HG03196 (cell line): ENCODE results near the gene PRDX6.
"Not testable (repeated sequence)": the region's sequence is repeated elsewhere in the genome, so short reads cannot be mapped to it uniquely, and the experiment has no call there.

Source experiments
- ATAC-seq: cut with Tn5 transposase; IDR thresholded peaks from one replicate; pipeline ENCODE4 v1.9.1; 2021; ENCODE audit not compliant: unreplicated experiment

PRDX6 gene

GRCh38 chr1:173477286-173478093 lies at the start of gene PRDX6:
TSS of gene PRDX6 (plus strand) at chr1:173477335. CDS start at chr1:173477398, 63 bp downstream.
- ATAC-seq, result peak; percentile 65

GRCh38 chr1:173429471-173430402 lies 47.4 kb upstream of the PRDX6 start:
- ATAC-seq, result peak; percentile 74

GRCh38 chr1:173430677-173431303 lies 46.3 kb upstream of the PRDX6 start:
- no peak for ATAC-seq

DNA sequence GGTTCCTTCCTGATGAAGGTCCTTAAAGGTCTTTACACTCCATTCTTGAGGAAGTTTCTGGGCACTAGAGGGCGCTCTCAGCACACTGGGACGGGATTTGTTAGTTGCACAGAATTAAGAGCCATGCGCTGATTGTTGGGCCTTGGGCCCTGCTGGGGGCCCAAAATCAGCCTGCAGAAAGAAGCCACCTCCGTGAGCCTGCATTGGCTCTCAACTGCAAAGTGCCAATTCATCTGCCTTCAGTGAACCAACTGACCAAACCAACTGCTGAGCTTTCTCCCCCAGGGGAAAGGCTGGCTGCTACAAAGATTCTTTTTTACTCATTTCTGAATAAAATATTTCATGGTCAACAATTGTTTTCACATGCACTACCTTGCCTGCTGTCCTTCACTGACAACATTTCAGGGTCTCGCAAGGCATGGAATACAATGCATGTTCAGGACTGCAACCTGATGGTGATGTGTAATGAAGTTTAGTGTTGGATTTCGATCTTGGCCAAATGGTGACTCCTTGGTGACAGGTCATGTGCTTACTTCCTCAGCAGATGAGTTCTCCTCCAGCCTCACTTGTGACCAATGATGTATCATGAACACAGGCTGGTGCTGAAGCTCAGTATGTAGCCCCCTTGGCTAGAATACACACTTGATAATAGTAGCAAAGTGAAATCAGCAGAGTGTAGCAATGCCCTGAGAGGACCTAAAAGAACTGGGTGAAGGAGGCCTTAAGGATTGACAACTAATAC lies 45.7 kb upstream of the PRDX6 start:
- peak; percentile 43 for ATAC-seq

DNA sequence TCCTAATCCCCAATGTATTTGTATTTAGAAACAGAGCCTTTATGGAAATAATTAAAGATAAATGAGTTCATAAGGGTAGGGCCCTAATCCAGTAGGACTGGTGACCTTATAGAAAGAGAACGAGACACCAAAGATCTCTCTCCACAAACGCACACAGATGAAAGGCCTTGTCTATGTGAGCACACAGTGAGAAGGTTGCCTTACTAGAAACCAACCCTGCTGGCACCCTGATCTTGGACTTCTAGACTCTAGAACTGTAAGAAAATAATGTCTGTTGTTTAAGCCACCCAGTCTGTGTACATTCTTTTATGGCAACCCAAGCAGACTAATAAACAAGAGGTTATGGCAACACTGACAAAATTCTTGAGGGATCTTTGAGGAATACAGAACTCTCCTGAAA lies 44.8 kb upstream of the PRDX6 start:
- ATAC-seq, result no peak

DNA sequence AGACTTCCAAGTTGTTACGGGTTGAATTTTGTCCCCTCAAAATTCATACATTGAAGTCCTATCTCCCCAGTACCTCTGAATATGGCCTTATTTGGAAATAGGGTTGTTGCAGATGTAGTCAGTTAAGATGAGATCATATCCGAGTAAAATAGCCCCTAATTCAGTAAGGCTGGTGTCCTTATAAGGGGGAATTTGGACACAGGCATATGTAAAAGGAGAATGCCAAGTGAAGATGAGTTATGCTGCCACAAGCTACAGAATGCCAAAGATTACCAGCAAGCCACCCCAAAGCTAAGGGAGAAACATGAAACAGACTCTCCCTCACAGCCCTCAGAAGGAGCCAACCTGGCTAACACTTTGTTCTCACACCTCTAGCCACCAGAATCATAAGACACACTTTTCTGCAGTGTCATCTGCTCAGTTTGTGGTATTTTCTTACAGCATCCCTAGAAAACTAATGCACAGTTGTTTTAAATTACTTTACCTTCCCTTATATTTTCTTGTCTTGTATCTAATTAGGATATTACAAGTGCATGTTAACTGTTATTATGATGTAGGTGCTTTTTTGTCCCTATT lies 43.3 kb upstream of the PRDX6 start:
- no peak for ATAC-seq

DNA sequence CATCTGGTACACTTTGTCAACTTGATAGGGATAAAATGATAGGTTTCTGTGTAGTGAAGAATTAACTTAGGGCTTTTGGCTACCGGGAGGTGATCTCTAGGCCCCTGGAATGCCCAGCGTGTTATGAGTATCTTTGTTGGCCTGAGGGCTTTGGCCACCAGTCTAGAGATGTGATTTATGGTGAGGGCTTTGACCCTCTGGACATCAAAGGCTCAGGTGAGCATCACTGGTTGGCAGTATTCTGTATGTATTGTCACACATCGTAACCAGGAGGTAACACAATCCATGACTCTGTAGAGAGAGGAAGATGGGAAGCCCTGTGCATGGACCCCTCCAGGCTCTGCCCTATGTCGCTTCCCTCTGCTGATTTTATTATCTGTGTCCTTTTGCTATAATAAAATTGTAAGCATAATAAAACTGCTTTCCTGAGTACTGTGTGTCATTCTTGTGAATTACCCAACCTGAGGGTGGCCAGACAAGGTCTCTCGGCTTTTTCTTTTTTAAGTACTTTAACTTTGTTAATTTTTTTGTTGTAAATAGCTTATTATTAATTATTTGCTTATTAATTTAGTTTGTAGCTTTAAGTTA lies 40.2 kb upstream of the PRDX6 start:
- ATAC-seq, result no peak

DNA sequence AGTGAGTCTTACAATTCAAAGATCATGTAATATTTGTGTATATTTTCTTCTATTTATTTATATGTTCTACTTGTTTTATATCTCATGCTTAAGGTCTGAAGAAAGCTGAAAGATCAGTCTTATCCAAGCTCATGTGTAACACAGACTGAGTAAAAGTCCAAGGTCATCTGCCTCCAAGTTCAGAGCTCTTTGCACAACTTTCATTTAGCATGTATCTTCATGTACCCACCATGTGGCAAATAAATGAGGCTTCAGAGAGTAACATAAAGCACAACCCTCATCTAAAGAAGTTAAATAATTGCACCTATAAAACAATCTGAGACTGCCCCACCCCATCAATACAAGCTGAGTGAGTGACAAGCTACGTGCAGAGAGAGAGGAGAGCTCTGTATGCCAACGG lies 38.5 kb upstream of the PRDX6 start:
- ATAC-seq, result no peak

DNA sequence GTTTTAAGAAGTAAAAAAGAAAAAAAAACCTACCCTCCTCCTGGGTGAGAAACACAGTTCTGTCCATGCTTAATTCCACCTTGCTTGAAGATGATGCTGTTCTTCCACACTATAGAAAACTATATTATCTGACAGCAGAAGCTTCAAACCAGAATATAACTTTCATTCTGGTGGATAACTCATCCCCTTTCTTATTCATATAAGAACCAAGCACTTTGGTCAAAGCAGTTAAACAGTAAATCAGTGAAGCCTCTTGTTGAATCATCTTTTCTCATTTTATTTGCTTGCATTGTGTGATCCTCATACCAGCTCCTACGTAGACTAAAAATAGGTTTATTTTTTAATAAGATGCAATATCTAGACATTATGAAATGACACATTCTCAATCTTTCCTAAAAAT lies 36.7 kb upstream of the PRDX6 start:
- no peak for ATAC-seq

GRCh38 chr1:173444757-173445156 lies 32.4 kb upstream of the PRDX6 start:
- no peak for ATAC-seq

DNA sequence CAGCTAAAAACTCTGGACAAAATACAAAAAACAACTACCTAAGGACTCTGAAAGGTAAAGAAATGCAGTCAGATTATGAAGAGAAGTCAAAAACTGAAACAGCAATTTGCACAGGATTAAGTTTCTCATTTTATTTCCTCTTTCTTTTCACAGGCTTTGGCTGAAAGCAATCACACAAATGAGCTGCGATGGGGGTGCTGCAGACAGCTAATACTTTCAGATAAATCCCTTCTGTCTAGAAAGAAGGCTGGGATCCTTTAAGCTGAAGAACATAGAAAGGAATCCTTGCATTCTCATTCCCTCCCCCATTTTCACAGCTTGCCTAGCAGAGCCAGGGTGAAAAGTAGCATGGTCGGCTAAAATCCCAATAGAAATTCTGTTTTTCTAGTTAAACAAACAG lies 32.0 kb upstream of the PRDX6 start:
- ATAC-seq, result no peak

DNA sequence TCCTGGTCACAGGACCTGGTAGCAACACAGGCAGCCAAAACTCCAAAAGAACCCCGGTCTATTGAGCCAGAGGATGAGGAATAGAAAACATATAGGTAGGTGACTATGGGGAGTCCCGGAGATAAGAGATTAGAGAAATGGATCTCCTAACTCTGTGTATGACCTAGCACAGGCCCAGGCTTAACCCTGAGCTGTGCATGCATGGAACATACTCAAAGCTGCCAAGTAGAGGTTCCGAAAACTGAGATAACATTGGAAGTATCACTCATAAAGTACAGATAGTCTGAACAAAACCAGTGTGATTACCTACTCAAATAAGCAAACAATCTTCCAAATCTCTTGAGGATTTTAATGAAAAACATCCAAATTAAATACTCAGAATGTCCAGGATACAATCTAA lies 31.5 kb upstream of the PRDX6 start:
- ATAC-seq, result no peak

DNA sequence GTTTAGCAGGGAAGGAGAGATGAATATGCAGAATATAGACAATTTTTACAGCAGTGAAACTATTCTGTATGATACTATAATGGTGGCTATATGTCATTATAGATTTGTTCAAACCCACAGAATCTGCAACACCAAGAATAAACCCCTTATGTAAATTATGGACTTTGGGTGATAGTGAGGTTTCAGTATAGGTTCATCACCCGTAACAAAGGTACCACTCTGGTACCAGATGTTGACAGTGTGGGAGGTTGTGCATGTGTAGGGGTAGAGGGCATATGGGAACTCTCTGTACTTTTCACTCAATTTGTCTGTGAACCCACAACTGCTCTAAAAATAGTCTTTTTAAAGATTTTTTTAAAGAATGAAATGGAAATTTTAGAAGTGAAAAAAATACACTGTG lies 29.9 kb upstream of the PRDX6 start:
- no peak for ATAC-seq

DNA sequence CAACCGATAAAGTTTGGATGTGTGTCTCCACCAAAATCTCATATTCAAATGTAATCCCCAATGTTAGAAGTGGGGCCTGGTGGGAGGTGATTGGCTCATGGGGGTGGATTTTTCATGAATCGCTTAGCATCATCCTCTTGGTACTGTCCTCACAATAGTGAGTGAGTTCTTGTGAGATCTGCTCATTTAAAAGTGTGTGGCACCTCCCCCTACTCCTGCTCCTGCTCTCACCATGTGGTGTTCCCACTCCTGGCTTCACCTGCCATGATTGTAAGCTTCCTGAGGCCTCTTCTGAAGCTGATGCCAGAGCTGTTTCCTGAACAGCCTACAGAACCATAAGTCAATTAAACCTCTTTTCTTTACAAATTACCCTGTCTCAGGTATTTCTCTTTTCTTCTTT lies 28.2 kb upstream of the PRDX6 start:
- ATAC-seq, result no peak

DNA sequence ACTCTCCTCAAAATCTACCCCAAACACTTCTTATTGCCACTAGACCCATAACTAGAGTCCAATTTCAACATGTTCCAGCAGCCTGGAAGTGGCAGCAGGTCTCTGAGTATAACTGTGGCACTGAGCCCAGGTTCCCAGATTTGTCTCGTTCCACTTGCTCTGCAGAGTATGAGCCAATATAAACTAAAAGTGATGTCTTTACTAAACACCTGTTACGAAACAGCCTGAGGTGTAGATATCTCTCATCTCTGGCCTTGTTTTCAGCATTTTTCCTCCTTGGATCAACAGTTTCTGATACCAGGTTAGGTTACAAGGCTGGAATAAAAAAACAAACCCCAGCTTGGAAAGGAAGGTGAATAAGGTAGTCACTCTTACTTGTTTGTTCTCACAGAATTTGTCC lies 25.2 kb upstream of the PRDX6 start:
- ATAC-seq, result no peak

GRCh38 chr1:173453982-173454381 lies 23.2 kb upstream of the PRDX6 start:
- ATAC-seq, result no peak

DNA sequence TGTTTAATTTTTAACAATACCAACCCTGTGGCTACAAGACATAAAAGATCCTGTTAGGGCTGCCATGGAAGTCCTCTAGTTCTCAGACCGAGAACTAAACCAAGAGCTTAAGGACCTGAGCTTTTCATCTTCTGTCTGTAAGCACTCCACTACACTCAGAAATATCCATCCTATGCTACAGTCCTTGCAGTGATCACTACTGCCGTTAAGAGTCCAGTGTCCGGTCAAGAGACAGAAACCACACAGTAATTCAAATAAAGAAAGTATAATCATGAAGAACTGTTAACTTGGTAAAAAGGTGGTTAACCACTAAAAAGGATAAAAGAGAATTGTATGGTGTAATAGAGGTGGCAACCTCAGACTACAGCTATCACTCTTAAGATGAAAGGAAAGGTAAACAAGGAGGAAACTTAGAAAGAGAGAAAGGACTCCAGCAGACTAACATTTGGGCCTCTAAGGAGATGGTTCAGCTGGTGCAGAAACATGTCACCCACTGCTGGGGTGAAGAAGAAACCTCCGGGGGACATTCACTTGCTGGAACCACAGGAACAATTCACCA lies 22.1 kb upstream of the PRDX6 start:
- ATAC-seq, result no peak

DNA sequence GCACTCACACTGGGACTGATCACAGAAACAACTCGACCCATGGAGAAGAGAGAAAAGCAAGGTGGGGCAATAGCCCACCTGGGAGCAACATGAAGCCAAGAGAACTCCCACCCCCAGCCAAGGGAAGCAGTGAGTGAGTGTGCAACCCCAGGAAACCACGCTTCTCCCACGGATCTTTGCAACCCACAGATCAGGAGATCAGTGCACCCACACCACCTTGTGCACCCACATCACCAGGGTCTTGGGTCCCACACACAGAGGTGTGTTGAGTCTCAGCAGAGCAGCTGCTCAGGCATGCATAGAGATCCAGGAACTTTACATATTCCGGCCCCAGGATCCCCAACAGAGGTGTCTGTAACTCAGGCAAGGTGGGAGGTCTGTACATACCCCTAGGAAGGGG lies 17.2 kb upstream of the PRDX6 start:
- ATAC-seq, result no peak

DNA sequence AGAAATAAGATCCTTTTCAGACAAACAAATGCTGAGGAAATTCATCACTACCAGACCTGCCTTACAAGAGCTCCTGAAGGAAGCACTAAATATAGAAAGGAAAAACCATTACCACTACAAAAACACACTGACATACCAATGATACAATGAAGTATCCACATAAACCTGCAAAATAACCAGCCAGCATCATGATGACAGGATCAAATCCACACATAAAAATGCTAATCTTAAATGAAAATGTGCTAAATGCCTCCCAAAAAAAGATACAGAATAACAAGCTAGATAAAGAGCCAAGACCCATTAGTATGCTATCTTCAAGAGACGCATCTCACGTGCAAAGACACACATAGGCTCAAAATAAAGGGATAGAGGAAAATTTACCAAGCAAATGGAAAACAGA lies 14.5 kb upstream of the PRDX6 start:
- ATAC-seq, result not testable (repeated sequence)

DNA sequence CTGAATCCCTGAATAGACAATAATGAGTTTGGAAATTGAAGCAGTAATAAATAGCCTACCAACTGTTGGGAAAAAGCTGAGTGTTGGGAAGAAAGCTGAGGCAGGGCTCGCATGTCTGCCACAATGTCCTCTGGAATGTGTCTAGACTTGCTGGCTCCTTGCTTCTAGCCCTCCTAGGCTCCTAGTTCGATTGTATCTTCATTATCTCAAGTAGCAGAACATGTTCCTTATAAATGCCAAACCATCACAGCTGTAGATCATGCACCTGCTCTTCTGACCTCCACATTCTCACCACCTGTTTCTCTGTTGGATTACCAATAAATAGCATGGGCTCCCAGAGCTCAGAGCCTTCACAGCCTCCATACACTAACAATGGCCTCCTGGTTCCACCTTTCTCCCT lies 12.9 kb upstream of the PRDX6 start:
- ATAC-seq, result not testable (repeated sequence)
